Mucosa of descending colon (tissue), 3 donors: ENCODE results near the gene GABBR2. TPM values are rescaled to one million over a fixed set of nuclear protein-coding genes. Genes with fewer than 3 reads are reported as not detected.

ENCODE experiments used
- ATAC-seq: fragments of 200-7000 bp; cut with Tn5 transposase; one replicate; pipeline ENCODE4 v1.9.1; 2020; ENCODE audit warnings: mild to moderate bottlenecking, moderate library complexity
- DNase-seq, 3 donors: peaks; one replicate each; pipeline ENCODE4 v3.0.0-alpha.2; 2020
- H3K36me3 ChIP-seq: fragments of 200-600 bp; one replicate; pipeline ENCODE4 v1.8.0; 2021; ENCODE audit warnings: low read depth, mild to moderate bottlenecking
- H3K4me1 ChIP-seq: fragments of 200-600 bp; one replicate; pipeline ENCODE4 v1.8.0; 2021; ENCODE audit warnings: low read depth, mild to moderate bottlenecking
- H3K4me3 ChIP-seq: fragments of 200-600 bp; one replicate; pipeline ENCODE4 v1.8.0; 2021; ENCODE audit warnings: mild to moderate bottlenecking
- H3K9me3 ChIP-seq: fragments of 200-600 bp; one replicate; pipeline ENCODE4 v1.8.0; 2021; ENCODE audit warnings: mild to moderate bottlenecking
- CTCF ChIP-seq: fragments of 200-600 bp; IDR thresholded peaks from one replicate; pipeline ENCODE4 v1.8.0; 2022; ENCODE audit warnings: antibody characterized with exemption, mild to moderate bottlenecking
- intact Hi-C, 2 donors: fragments of 100-400 bp; cut with DNase I in 1 of 2; cut with micrococcal nuclease in 1 of 2; formaldehyde crosslinking; loops; one replicate each; pipeline versions ENCODE4 v1.11.0 to v1.11.1; 2022; cut with DNase I, micrococcal nuclease
- total RNA-seq, 3 donors: library from RNA; stranded (reverse); fragmentation: NEBNext Ultra II Directional in 2 of 3; extraction: Animal tissue kit (Norgen Biotek cat#: 25700) in 2 of 3; gene quantifications; one replicate each; pipeline versions ENCODE4 v1.2.1 to v1.2.4, GENCODE V29; 2021 to 2023
- donor health status: DM: no; HTN: no; CAD: no; lungs with moderate emphysema.
- donor health status: DM: no; HTN: no; CAD: no.
- donor health status: DM: no; HTN: yes; CAD: no.

GABBR2 gene
- total RNA-seq, 3 donors from 2014 or later = 0.35 TPM; not detected in 2

GRCh38 chr9:98707166-98708102 lies 1.3 kb downstream of the GABBR2 start:
- TF ChIP-seq CTCF = no peak
- Histone ChIP-seq H3K9me3 (no peaks in the 10 kb centered on the region), H3K4me1 (no peaks in the 10 kb centered on the region), H3K4me3 (no peak overlapping the region), H3K36me3 (no peaks in the 10 kb centered on the region)
- DNase-seq (peak in 2 of 3 donors; percentile 19 to 33), ATAC-seq (peak; percentile 67)
- intact Hi-C loops = no loop called here

GRCh38 chr9:98706651-98707165 lies 2.0 kb downstream of the GABBR2 start:
- Histone ChIP-seq H3K36me3 (no peaks in the 10 kb centered on the region), H3K9me3 (no peaks in the 10 kb centered on the region), H3K4me1 (no peaks in the 10 kb centered on the region), H3K4me3 (no peak overlapping the region)
- DNase-seq = no peak
- no peak for ATAC-seq
- intact Hi-C loops = no loop called here
- no peak for TF ChIP-seq CTCF

GRCh38 chr9:98702835-98703380 lies 5.8 kb downstream of the GABBR2 start:
- Histone ChIP-seq H3K4me1 (no peaks in the 10 kb centered on the region), H3K9me3 (no peaks in the 10 kb centered on the region), H3K36me3 (no peaks in the 10 kb centered on the region), H3K4me3 (no peak overlapping the region)
- intact Hi-C loops = no loop called here
- DNase-seq (no peak), ATAC-seq (no peak)
- TF ChIP-seq CTCF = no peak

- intact Hi-C loops = no loop called here
- no peak overlapping the region for H3K4me3 ChIP-seq
Measured at GRCh38 chr9:98702340-98702739, 6.4 kb downstream of the GABBR2 start.

GRCh38 chr9:98701576-98701975 lies 7.2 kb downstream of the GABBR2 start:
- intact Hi-C loops = no loop called here
- ATAC-seq (no peak), DNase-seq (no peak)

More at GRCh38 chr9:98702340-98702739, 6.4 kb downstream of the GABBR2 start:
- H3K4me1 ChIP-seq = no peaks in the 10 kb centered on the region
- DNase-seq = no peak
- no peaks in the 10 kb centered on the region for H3K36me3 ChIP-seq
- TF ChIP-seq CTCF = no peak
- H3K9me3 ChIP-seq = no peaks in the 10 kb centered on the region
- ATAC-seq = no peak

More at GRCh38 chr9:98701576-98701975, 7.2 kb downstream of the GABBR2 start:
- H3K9me3 ChIP-seq = no peaks in the 10 kb centered on the region
- no peak for TF ChIP-seq CTCF
- H3K36me3 ChIP-seq = no peaks in the 10 kb centered on the region
- no peak overlapping the region for H3K4me3 ChIP-seq
- no peaks in the 10 kb centered on the region for H3K4me1 ChIP-seq
